Urothelium cell line (cell line): ENCODE data around the gene FBXO38.

ENCODE experiments used
- DNase-seq: peaks from one replicate; pipeline ENCODE4 v3.0.0; 2011; ENCODE audit warnings: low spot score, mixed read lengths
- FAIRE-seq: peaks from 2 replicates; lab custom pipeline; 2011; peaks lifted over from hg19 to GRCh38; lab: Jason Lieb, UNC

Gene FBXO38

GRCh38 chr5:148425808-148426207, 42.0 kb downstream of the FBXO38 start:
- no peak for DNase-seq
- FAIRE-seq = no peak

- DNase-seq (no peak), FAIRE-seq (no peak)
These were observed 42.8 kb downstream of the FBXO38 start for GRCh38 chr5:148426514-148426913.

- FAIRE-seq (no peak), DNase-seq (no peak)
These were observed 43.7 kb downstream of the FBXO38 start for GRCh38 chr5:148427370-148428042.

DNA sequence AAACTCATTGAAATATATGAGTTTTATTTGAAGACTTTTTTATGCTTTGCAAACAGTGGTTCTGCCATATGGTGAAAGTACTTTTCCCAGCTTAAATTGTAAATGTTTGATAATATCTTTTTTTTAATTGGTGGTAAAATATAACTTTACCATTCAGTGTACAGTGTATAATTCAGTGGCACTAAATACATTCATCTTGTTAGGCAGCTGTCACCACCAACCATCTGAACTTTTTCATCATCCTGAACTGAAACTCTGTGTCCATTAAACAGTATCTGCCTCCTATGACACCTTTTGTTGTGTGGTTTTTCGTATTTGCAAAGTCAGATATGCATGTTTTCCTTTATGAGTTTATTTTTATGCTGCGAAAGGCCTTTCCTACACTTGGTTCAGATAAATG, 45.1 kb downstream of the FBXO38 start:
- no peak for DNase-seq
- no peak for FAIRE-seq

- no peak for DNase-seq
- no peak for FAIRE-seq
These were observed 50.1 kb downstream of the FBXO38 start for GRCh38 chr5:148433826-148434225.

- DNase-seq (no peak), FAIRE-seq (no peak)
These were observed 52.3 kb downstream of the FBXO38 start for GRCh38 chr5:148436029-148436428.

DNA sequence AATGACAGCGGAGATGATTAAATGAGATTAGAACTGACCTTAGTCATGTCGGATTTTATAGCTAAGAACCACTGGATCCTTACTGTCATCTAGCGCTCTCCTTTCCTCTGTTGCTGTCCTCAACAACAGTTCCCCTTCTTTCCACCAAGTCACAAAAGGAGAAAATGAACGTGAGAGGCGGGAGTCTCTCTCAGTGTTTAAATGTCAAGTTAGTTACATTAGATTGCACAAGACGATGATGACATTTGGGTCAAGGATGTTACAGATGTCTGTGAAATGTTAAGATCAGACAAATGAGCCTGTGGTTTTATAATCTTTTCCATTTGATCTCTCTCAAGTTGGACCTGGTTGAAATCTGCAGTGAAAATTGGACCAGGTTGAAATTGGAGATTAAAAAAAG, 53.5 kb downstream of the FBXO38 start:
- FAIRE-seq (no peak), DNase-seq (no peak)

- FAIRE-seq (no peak), DNase-seq (no peak)
These were observed 55.2 kb downstream of the FBXO38 start for GRCh38 chr5:148438933-148439332.

DNA sequence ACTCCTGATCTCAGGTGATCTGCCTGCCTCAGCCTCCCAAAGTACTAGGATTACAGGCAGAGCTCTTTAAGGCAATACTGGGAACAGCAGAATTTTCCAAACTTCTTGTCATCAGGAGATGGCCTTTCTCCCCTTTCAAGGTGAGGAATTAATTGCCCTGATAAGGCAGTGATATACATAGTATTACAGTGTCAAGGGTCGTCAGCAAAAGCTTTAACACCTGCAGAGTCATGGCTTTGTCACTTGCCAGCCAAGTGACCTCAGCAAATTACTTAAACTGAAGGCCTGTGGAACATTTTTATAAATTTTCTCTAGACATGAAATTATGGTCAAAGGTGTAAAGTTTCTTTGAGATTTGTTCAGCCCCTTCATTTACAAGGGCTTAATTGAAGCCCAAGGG, 59.5 kb downstream of the FBXO38 start:
- no peak for FAIRE-seq
- no peak for DNase-seq

DNA sequence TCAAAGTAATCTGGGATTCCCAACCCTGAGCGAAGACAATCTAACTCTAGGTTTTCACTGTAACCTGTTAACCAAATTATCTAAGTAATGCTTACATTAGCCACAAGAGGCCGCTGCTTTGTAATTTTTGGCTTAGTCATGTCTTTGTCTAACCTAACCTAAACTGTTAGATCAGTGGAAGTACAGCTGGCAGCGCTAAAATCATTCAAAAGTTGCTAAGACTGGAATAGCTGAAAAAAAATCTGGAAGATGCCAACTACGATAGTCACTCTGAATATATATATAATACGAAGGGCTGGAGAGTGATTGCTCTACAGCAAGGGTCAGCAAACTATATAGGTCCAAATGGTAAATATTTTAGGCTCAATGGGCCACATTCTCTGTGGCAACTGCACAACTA, 60.2 kb downstream of the FBXO38 start:
- FAIRE-seq = no peak
- peak; percentile 46 for DNase-seq

- FAIRE-seq (no peak), DNase-seq (no peak)
These were observed 61.8 kb downstream of the FBXO38 start for GRCh38 chr5:148445578-148445977.

DNA sequence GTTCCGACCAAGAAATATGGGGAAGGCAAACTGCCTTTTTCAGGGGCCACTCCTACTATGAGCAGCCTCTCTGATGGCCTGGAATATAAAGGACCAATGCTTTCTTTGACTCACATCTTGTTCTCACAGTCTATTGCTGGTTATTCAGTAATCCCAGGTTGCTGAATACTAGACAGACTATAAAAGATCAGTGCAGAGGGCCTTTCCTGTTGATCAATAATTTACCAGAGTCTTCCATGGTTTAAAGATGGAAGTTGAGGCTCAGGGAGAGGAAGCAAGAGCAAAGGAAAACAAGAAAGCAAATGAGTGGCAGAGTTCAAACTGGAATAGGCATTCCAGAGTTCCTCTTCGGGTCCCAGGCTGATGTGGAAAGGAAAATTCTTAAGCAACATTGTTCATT, 62.9 kb downstream of the FBXO38 start:
- no peak for DNase-seq
- FAIRE-seq = no peak

- DNase-seq (no peak), FAIRE-seq (no peak)
These were observed 68.9 kb downstream of the FBXO38 start for GRCh38 chr5:148452499-148453193.

- DNase-seq = no peak
These were observed 70.8 kb downstream of the FBXO38 start for GRCh38 chr5:148454576-148454975.

DNA sequence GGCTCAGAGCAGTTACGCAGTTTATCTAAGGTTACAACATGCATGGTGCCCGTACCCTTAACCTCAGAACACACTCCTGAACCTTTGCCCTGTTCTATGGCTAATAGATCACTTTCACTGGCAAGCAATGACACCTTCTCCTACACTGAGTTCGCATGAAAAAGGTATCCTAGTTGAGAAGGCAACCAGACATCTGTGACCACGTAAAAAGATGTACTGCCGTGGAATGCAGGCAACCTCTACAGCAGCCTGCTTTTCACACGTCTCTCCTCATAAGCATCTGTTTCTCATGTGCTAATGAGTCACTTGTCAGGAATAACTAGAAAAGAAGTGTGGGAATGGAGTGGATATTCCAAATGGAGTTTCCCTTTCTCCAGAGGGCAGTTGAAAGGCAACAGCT, 71.4 kb downstream of the FBXO38 start:
- no peak for FAIRE-seq

More at GRCh38 chr5:148454576-148454975, 70.8 kb downstream of the FBXO38 start:
- FAIRE-seq = no peak

DNA sequence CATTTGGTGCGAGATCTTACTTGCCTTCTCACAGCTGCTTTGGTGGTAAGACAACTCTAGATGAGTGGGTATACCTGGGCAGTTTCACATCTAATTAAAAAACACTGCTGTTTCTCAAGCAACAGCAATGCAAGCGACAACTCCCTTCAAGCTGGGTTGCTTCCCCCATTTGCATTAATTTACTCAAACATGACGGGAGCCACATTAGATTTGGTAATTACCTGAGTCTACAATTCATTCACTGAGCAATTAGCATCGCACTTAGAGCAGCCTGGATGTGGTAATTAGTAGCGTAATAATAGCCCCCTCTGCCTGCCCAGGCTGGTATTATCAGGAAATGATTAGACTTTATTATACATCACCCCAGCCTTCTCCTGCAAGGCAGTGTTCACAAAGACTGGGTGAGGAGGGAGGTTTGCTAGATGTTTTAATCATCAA, 73.4 kb downstream of the FBXO38 start:
- no peak for FAIRE-seq
- no peak for DNase-seq

More for the DNA sequence above, 71.4 kb downstream of the FBXO38 start:
- DNase-seq = no peak

GRCh38 chr5:148458036-148458888, 74.5 kb downstream of the FBXO38 start:
- DNase-seq = no peak
- no peak for FAIRE-seq

- DNase-seq (no peak), FAIRE-seq (no peak)
These were observed 75.9 kb downstream of the FBXO38 start for GRCh38 chr5:148459669-148460068.

DNA sequence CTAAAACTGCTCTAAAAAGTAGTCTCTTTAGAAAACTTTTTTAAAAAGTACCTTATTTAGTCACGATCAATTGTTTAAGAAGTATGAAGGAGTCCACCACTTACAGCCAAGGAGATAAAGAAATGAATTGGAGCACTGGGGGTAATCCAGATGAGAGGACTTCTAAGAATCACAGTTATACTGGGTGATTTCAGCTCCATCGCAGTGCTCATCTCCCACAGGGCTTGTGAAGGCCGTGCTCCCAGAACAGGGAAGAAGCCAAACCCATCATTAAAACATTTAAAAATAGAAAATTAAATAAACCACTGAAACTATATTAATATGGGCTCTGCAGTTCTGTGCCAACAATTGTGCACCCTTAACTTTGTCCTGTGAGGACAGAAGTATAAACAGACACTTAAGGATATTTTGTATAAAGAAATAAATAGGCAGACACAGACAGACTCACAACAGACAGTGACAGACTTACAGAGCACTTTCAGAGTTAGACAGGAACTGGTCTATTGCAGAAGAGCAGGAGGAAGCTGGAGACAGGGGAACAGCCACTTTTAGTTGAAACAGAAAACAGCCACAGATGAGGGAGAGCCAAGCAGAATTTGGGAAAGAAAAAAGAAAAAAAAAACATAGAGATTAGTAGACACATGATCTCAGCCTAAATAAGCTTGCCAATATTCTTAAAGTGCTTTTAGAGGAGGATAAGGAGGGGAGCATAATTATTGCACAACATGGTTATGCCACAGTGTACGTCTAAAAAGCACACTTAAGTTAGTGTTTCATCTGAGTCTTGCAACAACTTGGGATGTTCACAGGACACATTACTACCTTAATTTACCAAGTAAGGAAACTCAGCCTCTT, 81.8 kb downstream of the FBXO38 start:
- no peak for FAIRE-seq
- DNase-seq = no peak

- DNase-seq (no peak), FAIRE-seq (no peak)
These were observed 82.5 kb downstream of the FBXO38 start for GRCh38 chr5:148466236-148466580.

DNA sequence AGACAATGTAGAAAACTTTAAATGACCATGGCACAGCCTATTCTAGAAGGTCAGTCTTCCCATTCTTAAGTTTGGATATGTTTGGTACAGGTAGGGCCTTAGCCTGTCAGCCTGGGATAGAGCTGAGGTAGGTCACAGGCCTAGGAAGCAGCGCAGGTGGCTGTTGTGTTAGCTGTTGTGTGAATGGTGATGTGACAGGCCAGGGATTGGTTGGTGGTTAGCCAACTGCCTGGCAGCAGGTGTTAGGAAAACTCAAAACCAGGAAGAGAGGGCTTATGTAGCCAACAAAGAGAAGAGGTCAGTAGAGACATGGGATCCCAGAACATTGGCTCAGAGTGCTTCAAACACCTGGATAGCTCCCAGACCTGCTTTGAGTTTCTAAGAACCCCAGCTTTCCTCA, 84.2 kb downstream of the FBXO38 start:
- FAIRE-seq (no peak), DNase-seq (no peak)
